ENCODE measurements around the gene CACNA1D.
"Not testable (repeated sequence)": the region's sequence is repeated elsewhere in the genome, so short reads cannot be mapped to it uniquely, and the experiment has no call there.

The CACNA1D gene

DNA sequence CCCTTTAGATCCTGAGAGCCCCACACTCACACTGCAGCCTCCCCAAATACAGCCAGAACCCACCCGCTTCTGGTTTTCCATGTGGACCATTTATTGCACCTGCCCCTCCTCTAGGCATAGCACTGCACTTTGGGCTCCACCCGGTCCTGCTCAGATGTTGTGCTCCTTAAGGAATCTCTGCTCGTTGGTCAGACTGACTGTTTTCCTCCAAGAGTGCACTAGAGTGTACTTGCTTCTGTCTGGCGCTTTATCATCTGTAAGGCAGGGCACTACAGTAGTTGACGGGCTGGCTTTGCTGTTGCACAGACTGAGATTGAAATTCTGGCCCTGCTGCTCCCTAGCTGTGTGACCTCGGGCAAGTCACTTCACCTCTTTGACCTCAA is 124.1 kb downstream of the CACNA1D start:
- Mint-ChIP-seq H3K4me1 (ENCODE audit: low read depth) (no peaks in the 10 kb centered on the region), H3K27me3 (peaks cover 17% of the 10 kb centered on the region), H3K27ac (no peak overlapping the region), H3K9me3 (no peaks in the 10 kb centered on the region), H3K36me3 (ENCODE audit: low read depth) (no peaks in the 10 kb centered on the region), H3K4me3 (no peak overlapping the region)

DNA sequence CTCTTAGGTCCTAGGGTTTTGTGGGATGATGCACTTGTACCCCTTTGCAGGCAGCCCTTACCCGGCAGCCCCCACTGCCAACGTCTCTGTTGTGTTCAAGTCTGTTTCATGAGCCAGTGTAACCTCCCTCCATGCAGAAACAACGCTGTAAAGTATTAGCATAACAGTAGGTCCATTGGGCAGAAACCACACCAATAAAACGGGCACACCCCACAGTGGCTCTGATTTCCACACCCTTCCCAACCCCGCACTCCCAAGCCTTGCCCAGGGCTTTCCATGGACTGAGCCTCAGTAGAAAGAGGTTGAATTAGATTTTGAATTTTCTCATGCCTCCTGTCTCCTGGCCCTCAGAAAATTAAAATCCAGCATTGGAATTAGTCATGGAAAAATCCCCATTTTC is 124.5 kb downstream of the CACNA1D start:
- Mint-ChIP-seq H3K27ac (no peak overlapping the region), H3K4me1 (ENCODE audit: low read depth) (no peaks in the 10 kb centered on the region), H3K9me3 (no peaks in the 10 kb centered on the region), H3K36me3 (ENCODE audit: low read depth) (no peaks in the 10 kb centered on the region), H3K4me3 (no peak overlapping the region), H3K27me3 (peaks cover 15% of the 10 kb centered on the region)

DNA sequence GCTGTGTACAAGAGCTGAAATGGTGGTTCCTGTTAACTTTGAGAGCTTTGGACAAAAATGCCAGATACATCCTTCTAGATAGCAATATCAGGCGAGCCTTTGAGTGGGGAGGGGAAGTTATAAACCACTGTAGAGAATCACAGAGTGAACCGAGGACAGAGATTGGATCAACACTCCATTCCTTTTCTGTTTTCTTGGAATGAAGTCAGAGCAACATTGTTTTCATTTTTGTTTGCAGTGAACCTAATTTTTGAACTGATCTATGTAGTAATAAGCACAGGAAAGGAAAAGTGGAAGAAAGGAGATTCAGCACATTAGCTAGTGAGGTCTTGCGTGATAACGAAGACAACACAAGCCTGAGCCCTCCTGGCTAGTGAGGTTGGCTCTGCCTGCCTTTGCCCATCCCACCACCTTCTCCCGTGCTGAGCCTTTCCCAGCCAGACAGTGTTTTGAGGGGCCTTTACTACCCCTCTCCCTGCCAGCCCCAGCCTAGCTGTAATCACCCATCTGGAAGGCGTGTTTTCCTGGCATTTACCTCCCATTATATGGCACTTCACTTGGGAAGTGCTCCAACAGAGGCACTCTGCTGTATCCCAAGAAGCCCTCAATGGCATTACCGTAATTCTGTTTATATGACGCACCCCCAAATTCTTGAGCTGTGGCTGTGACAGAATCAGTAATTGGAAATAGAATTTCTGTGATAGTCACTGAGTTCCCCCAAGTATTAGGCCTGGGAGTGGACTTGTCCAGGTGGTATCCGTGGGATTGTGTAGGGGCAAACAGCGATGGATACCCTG is 129.8 kb downstream of the CACNA1D start:
- Mint-ChIP-seq H3K4me3 (no peak overlapping the region), H3K27ac (no peak overlapping the region), H3K36me3 (ENCODE audit: low read depth) (no peaks in the 10 kb centered on the region), H3K27me3 (peaks cover 39% of the 10 kb centered on the region), H3K4me1 (ENCODE audit: low read depth) (no peaks in the 10 kb centered on the region), H3K9me3 (no peaks in the 10 kb centered on the region)

- no peaks in the 10 kb centered on the region for H3K9me3 Mint-ChIP-seq
- H3K4me1 Mint-ChIP-seq (ENCODE audit: low read depth): no peaks in the 10 kb centered on the region
- H3K27ac Mint-ChIP-seq: no peak overlapping the region
- H3K4me3 Mint-ChIP-seq: no peak overlapping the region
- H3K36me3 Mint-ChIP-seq (ENCODE audit: low read depth): no peaks in the 10 kb centered on the region
- peaks cover 37% of the 10 kb centered on the region for H3K27me3 Mint-ChIP-seq
Observed at GRCh38 chr3:53626876-53627275, 132.5 kb downstream of the CACNA1D start.

GRCh38 chr3:53628536-53629401 is 134.4 kb downstream of the CACNA1D start:
- peaks cover 36% of the 10 kb centered on the region for H3K27me3 Mint-ChIP-seq
- no peaks in the 10 kb centered on the region for H3K9me3 Mint-ChIP-seq
- H3K36me3 Mint-ChIP-seq (ENCODE audit: low read depth): no peaks in the 10 kb centered on the region
- no peaks in the 10 kb centered on the region for H3K4me1 Mint-ChIP-seq (ENCODE audit: low read depth)
- no peak overlapping the region for H3K4me3 Mint-ChIP-seq
- H3K27ac Mint-ChIP-seq: no peak overlapping the region

- Mint-ChIP-seq H3K36me3 (ENCODE audit: low read depth) (no peaks in the 10 kb centered on the region), H3K4me1 (ENCODE audit: low read depth) (no peaks in the 10 kb centered on the region), H3K4me3 (no peak overlapping the region), H3K27me3 (peaks cover 31% of the 10 kb centered on the region), H3K9me3 (no peaks in the 10 kb centered on the region), H3K27ac (no peak overlapping the region)
Observed at GRCh38 chr3:53629402-53629723, 135.0 kb downstream of the CACNA1D start.

DNA sequence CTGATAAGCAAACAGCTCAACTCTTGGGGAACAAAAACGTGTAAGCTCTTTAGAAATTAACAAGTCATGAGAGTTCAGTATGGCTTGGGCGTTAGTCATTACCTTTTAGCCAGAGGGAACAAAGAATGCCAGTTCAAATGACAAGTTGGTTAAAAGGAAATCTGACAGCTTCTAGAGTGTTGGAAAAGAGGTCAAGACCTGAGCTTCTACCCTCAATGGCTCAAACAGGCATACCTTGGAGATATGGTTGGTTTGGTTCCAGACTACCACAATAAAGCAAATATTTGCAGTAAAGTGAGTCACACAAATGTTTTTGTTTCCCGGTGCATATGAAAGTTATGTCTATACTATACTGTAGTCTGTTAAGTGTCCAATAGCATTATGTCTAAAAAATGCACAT is 136.1 kb downstream of the CACNA1D start:
- Mint-ChIP-seq H3K4me1 (ENCODE audit: low read depth) (no peaks in the 10 kb centered on the region), H3K27me3 (peaks cover 25% of the 10 kb centered on the region), H3K4me3 (no peak overlapping the region), H3K36me3 (ENCODE audit: low read depth) (no peaks in the 10 kb centered on the region), H3K27ac (no peak overlapping the region), H3K9me3 (no peaks in the 10 kb centered on the region)

GRCh38 chr3:53633197-53633787 is 138.9 kb downstream of the CACNA1D start:
- H3K36me3 Mint-ChIP-seq (ENCODE audit: low read depth): no peaks in the 10 kb centered on the region
- H3K4me3 Mint-ChIP-seq: no peak overlapping the region
- peaks cover 21% of the 10 kb centered on the region for H3K27me3 Mint-ChIP-seq
- no peaks in the 10 kb centered on the region for H3K9me3 Mint-ChIP-seq
- no peaks in the 10 kb centered on the region for H3K4me1 Mint-ChIP-seq (ENCODE audit: low read depth)
- H3K27ac Mint-ChIP-seq: no peak overlapping the region

- Mint-ChIP-seq H3K9me3 (no peaks in the 10 kb centered on the region), H3K4me1 (ENCODE audit: low read depth) (no peaks in the 10 kb centered on the region), H3K27me3 (peaks cover 16% of the 10 kb centered on the region), H3K27ac (no peak overlapping the region), H3K4me3 (no peak overlapping the region), H3K36me3 (ENCODE audit: low read depth) (no peaks in the 10 kb centered on the region)
Observed at GRCh38 chr3:53635041-53635440, 140.6 kb downstream of the CACNA1D start.

GRCh38 chr3:53638806-53639205 is 144.4 kb downstream of the CACNA1D start:
- not testable (repeated sequence) for H3K36me3 Mint-ChIP-seq (ENCODE audit: low read depth); H3K4me3 Mint-ChIP-seq; H3K27ac Mint-ChIP-seq; H3K4me1 Mint-ChIP-seq (ENCODE audit: low read depth); H3K9me3 Mint-ChIP-seq
- H3K27me3 Mint-ChIP-seq: peaks cover 12% of the 10 kb centered on the region

DNA sequence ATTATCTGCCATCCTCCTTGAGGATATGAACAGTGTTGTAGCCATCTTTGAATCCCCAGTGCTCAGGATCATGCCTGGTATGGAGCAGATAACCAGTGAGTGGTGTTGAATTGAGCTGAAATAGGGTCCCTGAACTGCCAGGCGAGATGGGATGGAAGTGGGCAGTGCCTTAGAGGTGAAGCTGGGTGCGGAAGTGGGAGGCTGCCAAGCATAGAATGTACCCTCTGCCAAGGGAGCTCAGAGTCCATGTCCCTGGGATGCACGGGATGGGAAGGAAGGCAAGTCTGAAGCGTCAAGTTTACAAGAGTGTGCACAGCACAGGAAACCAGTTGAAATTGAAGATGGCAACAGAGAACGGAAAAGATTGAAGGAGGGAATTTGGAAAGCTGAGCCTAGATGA is 147.0 kb downstream of the CACNA1D start:
- Mint-ChIP-seq H3K36me3 (ENCODE audit: low read depth) (no peaks in the 10 kb centered on the region), H3K4me1 (ENCODE audit: low read depth) (no peaks in the 10 kb centered on the region), H3K27me3 (peaks cover 21% of the 10 kb centered on the region), H3K27ac (no peak overlapping the region), H3K4me3 (no peak overlapping the region), H3K9me3 (no peaks in the 10 kb centered on the region)

- Mint-ChIP-seq H3K4me3 (no peak overlapping the region), H3K4me1 (ENCODE audit: low read depth) (no peaks in the 10 kb centered on the region), H3K27ac (no peak overlapping the region), H3K27me3 (peaks cover 21% of the 10 kb centered on the region), H3K36me3 (ENCODE audit: low read depth) (no peaks in the 10 kb centered on the region), H3K9me3 (no peaks in the 10 kb centered on the region)
Observed at GRCh38 chr3:53642211-53642610, 147.8 kb downstream of the CACNA1D start.

- no peak overlapping the region for H3K27ac Mint-ChIP-seq
- no peaks in the 10 kb centered on the region for H3K9me3 Mint-ChIP-seq
- H3K4me1 Mint-ChIP-seq (ENCODE audit: low read depth): no peaks in the 10 kb centered on the region
- H3K4me3 Mint-ChIP-seq: no peak overlapping the region
- no peaks in the 10 kb centered on the region for H3K36me3 Mint-ChIP-seq (ENCODE audit: low read depth)
- H3K27me3 Mint-ChIP-seq: peaks cover 24% of the 10 kb centered on the region
Observed at GRCh38 chr3:53643757-53644156, 149.3 kb downstream of the CACNA1D start.

- peaks cover 3% of the 10 kb centered on the region for H3K4me1 Mint-ChIP-seq (ENCODE audit: low read depth)
- H3K27ac Mint-ChIP-seq: no peak overlapping the region
- H3K27me3 Mint-ChIP-seq: peaks cover 31% of the 10 kb centered on the region
- no peaks in the 10 kb centered on the region for H3K9me3 Mint-ChIP-seq
- no peaks in the 10 kb centered on the region for H3K36me3 Mint-ChIP-seq (ENCODE audit: low read depth)
- H3K4me3 Mint-ChIP-seq: no peak overlapping the region
Observed at GRCh38 chr3:53645754-53646153, 151.3 kb downstream of the CACNA1D start.

- Mint-ChIP-seq H3K27ac (no peak overlapping the region), H3K27me3 (peaks cover 37% of the 10 kb centered on the region), H3K4me1 (ENCODE audit: low read depth) (peaks cover 4% of the 10 kb centered on the region), H3K9me3 (no peaks in the 10 kb centered on the region), H3K36me3 (ENCODE audit: low read depth) (no peaks in the 10 kb centered on the region), H3K4me3 (no peak overlapping the region)
Observed at GRCh38 chr3:53646723-53647122, 152.3 kb downstream of the CACNA1D start.

All from stimulated activated naive CD8-positive, alpha-beta T cell treated with anti-CD3 and anti-CD28 coated beads, Interleukin-15, Interleukin-2, amounts not matched to agents 100 ng/mL and 50 ng/mL, for 24 hours (primary cell).